Stimulated activated CD4-positive, alpha-beta T cell treated with anti-CD3 and anti-CD28 coated beads, Interleukin-15, amount 100 ng/mL, for 1 hour (primary cell): ENCODE measurements around the gene TIMP2.
"Not testable (repeated sequence)": the region's sequence is repeated elsewhere in the genome, so short reads cannot be mapped to it uniquely, and the experiment has no call there.

ENCODE experiments used
- DNase-seq, 2 donors: peaks; one replicate each; pipeline ENCODE4 v3.0.0-alpha.2; 2020; ENCODE audit warnings: low read depth in 1 of 2, low spot score in 1 of 2

The TIMP2 gene

DNA sequence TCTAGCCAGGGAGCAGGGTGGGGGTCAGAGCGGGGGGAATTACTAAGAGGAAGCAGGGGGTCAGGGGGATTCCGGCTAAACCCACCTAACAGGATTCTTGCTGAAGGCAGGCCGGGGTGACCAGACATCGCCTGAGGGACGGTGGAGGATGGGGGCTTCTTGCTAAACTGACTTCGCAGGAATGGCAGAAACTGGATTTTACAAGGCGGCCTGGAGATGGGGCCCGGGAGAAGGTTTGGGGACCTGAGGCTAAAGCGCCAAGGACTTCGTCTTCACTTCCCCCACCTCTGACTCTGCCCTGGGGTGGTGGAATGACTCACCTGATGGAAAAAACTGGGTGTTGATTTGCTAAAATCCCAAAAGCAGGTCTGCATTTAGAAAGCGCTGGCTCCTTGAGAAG is 31.1 kb upstream of the TIMP2 start:
- no peak for DNase-seq

DNA sequence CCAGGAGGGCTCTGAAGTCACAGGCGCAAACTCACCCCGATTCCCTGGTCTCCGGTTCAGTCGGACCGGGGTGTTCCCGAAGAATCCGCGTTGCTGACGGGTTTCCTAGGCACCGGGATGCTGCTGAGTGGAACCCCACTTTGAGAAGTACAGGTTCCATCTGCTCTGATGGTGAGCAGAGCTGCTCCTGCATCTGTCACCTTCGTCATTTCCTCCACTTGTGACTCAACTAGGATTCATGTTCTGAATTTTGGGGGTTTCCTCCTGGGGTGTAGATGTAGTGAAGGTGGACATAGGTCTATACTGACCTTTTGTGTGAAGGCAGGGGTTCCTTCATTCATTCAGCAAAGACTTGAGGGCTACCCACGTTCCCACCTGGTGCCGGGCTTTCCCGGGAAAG is 29.5 kb upstream of the TIMP2 start:
- no peak for DNase-seq

GRCh38 chr17:78953356-78954350 is 28.5 kb upstream of the TIMP2 start:
- no peak for DNase-seq

DNA sequence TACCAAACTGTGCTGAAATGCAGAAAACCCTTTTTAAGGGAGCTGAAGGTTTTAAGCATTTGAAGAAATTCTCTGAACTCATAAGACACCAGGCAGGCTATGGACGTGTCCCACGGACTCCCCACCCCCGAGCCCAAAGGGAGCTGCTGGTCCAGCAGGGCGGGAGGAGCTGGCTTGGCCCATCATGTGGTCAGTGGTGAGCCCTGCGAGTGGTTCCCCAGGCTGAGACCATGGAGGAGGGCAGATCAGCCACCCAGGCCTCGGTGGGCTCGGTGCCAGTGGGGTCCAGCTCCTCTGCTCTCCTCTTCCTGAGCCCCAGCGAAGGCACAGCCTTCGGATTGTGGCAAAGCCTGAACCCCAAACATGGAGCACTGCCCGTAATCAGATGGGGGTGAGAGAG is 27.5 kb upstream of the TIMP2 start:
- no peak for DNase-seq

GRCh38 chr17:78951967-78952551 is 26.9 kb upstream of the TIMP2 start:
- DNase-seq = no peak

GRCh38 chr17:78950870-78951269 is 25.7 kb upstream of the TIMP2 start:
- no peak for DNase-seq

GRCh38 chr17:78947235-78948149 is 22.3 kb upstream of the TIMP2 start:
- no peak for DNase-seq

- DNase-seq = no peak
These were observed 21.4 kb upstream of the TIMP2 start for GRCh38 chr17:78946631-78947030.

DNA sequence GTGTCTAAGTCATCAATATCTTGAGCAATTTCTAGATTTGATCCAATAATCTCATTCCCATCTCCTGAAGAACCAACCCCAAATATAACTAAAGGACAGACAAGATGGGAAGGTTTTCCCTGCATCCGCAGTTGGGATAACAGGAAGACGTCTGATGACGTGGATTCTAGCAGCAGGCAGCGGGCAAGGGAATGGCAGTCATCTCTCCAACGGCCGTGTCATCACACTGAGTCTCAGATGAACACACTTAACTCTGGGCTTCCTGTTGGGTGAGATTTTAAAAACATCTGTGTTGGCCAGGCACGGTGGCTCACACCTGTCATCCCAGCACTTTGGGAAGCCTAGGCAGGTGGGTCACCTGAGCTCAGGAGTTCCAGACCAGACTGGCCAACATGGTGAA is 20.9 kb upstream of the TIMP2 start:
- no peak for DNase-seq

DNA sequence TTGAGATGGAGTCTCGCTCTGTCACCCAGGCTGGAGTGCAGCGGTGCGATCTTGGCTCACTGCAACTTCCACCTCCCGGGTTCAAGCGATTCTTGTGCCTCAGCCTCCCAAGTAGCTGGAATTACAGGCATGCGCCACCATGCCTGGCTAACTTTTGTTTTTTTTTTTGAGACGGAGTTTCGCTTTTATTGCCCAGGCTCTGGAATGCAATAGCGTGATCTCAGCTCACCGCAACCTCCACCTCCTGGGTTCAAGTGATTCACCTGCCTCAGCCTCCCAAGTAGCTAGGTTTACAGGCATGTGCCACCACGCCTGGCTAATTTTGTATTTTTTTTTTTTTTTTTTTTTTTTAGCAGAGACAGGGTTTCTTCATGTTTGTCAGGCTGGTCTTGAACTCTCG is 20.3 kb upstream of the TIMP2 start:
- not testable (repeated sequence) for DNase-seq

- DNase-seq = no peak
These were observed 19.8 kb upstream of the TIMP2 start for GRCh38 chr17:78944956-78945355.

DNA sequence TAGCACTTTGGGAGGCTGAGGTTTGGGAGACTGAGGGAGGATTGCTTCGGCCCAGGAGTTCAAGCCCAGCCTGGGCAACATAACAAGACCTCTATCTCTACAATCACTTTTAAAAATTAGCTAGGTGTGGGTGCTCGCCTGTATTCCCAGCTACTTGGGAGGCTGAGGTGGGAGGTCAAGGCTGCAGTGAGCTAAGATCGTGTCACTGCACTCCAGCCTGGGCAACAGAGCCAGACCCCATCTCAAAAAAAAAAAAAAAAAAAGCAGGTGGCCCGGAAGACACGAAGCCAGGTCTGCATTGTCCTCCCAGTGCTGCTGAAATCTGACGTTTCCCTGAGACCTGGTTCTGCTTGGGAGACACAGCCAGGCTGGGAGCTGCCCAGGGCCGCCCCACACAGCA is 18.8 kb upstream of the TIMP2 start:
- DNase-seq = no peak

- DNase-seq = no peak
These were observed 15.5 kb upstream of the TIMP2 start for GRCh38 chr17:78940708-78941107.

DNA sequence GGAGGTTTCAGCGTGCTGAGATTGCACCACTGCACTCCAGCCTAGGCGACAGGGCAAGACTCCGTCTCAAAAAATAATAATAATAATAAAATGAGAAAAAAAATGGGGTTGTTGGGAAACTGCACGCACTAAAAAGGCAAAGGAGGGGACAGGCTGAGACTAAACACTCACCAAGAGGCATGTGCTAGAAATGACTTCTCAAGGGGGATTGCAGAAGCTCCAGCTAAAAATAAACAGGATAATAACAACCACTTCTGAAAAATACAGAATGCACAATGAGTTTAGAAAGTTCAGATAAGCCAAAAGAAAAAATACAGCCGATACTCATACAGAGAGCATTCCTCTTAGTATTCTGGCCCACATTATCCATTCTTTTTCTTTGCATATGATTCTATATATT is 15.1 kb upstream of the TIMP2 start:
- DNase-seq = no peak

DNA sequence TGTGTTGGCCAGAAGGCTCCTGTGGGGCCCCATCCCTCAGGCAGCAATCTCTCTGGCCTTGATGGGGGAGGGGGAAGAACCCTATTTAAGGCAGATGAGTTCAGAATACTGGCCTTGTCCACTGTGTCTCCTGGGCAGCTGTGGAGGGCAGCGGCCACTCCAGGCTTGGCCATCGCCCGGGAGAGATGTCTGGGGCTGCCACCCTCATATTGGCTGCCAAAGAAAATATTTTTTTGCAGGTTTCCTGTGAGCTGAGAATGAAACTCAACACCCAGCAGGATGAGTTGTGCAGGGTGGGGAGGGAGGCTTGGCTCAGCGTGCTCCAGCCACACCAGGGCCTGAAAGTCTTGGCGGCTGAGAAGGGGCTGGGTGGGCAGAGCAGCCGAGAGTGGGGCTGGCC is 14.4 kb upstream of the TIMP2 start:
- no peak for DNase-seq

GRCh38 chr17:78937561-78937960 is 12.4 kb upstream of the TIMP2 start:
- DNase-seq = no peak

GRCh38 chr17:78935419-78936323 is 10.5 kb upstream of the TIMP2 start:
- no peak for DNase-seq

GRCh38 chr17:78934681-78935418 is 9.7 kb upstream of the TIMP2 start:
- no peak for DNase-seq

DNA sequence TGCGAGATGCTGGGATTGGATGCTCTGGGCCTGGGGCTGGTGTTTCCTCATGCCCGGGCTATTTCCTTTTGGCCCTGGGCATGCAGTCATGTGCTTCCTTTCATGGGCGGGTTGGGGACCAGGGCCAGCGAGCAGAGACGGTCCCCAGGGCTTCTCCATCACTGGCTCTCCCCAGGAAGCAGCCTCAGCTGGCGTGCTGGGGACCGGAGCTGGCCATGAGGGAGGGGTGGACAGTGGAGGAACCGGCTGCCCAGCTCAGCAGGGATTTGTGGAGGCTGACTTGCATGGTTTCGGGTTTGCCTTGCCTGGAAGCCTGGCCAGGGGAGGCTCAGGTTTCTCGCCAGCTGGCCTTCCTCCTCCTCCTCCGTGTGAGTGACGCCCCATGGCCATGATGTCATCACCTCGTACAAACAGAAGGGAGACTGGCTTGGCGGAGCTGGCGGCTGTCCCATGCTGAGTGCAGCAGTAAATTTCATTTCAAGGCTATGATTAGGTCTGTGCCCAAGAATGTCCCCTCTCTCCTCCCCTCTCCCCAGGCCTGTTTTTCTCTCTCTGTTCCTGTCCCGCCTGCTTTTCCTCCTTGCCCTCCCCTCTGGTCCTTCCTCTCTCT is 8.9 kb upstream of the TIMP2 start:
- no peak for DNase-seq
